ENCODE results near the gene PIM3.

Gene PIM3

DNA sequence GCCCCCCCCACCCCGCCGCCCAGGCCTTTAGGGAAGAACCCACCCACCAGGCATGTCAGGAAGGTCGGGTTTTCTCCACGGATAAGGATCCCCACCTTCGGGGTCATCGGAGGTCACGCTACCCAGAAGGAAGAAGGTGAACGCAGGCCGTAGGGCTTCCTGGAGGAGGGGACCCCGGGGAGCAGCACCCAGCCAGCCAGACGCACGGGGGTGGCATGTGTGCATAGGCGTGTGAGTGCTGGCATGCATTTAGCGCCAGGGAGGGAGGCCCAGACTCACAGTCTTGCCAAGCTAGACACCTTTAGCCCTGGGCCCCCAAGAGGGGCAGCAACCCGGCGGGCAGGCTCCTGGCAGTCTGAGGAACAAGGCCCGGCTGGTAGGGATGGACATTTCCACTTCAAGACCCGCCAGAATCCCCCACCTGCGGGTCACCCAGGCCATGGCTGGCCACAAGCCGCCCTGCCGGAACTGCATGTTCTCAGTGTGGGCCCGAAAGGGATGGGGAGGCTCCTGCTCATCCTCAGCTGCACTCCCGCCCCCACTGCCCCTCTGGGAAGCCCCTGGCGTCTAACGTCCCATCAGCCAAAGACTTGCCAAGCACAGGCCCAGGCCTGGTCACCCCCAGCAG is 16.7 kb upstream of the PIM3 start:
- no peak for DNase-seq (ENCODE audit: low spot score)

GRCh38 chr22:49944399-49944891 is 16.1 kb upstream of the PIM3 start:
- DNase-seq (ENCODE audit: low spot score), result no peak

DNA sequence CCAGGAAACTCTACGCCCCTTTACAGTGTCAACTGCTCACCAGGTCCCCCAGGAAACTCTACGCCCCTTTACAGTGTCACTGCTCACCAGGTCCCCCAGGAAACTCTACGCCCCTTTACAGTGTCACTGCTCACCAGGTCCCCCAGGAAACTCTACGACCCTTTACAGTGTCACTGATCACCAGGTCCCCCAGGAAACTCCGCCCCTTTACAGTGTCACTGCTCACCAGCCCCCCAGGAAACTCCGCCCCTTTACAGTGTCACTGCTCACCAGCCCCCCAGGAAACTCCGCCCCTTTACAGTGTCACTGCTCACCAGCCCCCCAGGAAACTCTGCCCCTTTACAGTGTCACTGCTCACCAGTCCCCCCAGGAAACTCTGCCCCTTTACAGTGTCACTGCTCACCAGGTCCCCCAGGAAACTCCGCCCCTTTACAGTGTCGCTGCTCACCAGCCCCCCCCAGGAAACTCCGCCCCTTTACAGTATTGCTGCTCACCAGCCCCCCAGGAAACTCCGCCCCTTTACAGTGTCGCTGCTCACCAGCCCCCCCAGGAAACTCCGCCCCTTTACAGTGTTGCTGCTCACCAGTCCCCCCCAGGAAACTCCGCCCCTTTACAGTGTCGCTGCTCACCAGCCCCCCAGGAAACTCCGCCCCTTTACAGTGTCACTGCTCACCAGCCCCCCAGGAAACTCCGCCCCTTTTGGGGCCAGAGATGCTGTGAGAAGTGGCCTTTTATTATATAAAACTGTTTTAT is 15.4 kb upstream of the PIM3 start:
- peak; percentile 48 for DNase-seq (ENCODE audit: low spot score)

DNA sequence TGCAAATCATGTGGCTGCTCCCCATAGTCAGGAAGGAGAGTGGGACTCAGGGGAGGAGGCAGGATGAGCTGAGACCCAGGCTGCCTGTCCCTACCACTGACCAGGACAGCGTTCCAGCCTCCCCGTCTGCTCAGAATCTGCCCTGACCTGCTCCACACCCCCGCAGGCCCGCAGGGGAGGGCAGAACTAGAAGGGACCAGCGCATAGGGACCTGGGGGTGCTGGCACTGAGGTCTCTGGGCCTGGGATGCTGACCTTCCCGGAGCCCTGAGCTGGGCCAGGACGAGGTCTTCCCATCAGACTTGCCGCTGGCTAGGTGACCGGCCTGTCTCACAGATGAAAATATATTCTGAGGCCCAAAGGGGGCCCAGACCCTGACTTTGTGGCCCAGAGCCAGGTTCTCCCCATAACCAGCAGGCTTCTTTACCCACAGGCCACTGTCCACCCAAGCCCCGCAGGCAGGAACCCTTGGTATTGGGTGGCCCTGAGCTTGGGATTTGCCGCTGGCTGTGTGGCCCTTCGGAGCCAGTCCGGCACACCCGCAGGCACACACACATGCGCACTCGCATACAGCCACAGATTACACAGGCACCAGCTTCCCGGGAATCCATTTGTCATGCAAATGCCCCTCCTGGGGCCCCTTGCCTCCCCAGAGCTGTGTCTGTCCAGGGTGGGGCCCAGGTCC is 13.8 kb upstream of the PIM3 start:
- DNase-seq (ENCODE audit: low spot score), result no peak

DNA sequence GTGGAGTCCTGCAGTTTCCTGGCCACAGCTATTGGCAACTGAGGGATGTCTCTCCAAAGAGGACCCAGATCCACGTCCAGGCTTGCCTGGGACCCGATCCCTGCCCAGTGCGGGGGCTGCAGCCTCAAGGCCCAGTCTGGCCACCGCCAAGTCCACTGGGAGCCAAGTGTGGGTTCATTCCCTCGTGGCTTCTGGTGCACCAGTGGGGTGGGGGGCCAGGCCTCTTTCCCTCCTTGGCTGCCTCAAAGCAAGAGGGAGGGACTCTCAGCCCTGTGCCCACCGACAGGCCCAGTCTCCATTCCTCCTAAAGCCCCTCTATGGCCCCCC is 13.3 kb upstream of the PIM3 start:
- no peak for DNase-seq (ENCODE audit: low spot score)

- no peak for DNase-seq (ENCODE audit: low spot score)
Observed at GRCh38 chr22:49948116-49948957, 12.2 kb upstream of the PIM3 start.

DNA sequence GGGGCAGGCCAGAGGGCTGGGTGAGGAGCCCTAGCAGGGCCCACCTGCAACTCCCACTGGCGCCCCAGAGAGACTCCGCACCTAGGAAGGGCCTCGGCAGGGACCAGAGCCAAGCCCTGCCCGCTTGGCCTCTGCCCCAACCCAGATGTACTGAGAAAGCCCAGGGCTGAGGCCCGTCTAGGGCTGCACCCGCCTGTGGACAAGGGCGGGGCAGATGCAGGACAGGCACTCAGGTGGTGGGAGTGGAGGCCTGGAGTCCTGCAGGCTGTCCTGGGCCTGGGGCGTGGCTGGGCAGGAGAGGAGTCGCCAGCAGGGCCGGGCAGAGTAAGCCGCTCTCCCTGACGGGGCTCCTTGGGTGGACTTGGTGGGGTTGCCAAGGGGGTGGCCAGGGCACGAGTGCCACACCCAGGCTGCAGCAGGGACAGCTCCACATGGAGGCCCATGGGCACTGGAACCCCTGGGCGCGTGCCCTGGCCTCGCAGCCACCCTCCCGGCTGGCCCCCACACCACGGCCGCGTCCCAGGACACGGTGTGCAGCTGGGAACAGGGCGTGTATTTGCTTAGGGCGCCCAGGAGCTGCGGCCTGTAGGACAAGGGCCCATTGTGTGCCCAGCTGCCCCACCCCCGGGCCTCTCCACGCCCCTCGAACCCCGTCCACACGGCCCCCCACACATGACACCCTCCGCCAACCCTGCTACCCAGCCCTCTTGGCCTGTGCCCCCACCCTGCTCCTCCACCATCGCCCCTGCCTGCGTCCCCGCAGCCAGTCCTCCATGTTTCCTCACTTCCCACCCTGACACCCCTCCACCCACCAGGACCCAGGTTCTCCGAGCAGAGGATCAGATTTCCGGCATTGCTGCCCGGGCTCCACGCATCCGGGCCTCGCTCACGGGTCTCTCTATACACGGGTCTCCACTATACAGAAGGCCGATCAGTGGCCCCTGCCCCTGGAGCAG is 11.3 kb upstream of the PIM3 start:
- no peak for DNase-seq (ENCODE audit: low spot score)

DNA sequence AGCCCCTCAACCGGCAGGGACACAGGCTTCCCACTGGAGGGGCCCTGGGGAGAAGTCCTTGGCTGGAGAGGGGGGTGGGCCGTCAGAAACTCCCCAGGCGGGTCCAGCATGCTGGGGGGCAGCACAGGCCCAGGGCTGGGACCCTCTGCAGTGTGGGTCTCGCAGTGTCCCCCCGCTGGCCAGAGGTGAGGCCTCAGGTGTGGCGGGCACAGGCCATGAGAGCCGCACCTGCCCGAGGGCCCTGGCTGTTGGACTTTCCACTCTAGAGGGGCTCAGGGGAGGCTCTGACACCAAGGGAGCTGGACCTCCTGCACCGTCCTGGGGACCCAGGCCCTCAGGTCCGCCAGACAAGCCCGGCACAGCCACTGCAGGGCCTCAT is 10.7 kb upstream of the PIM3 start:
- no peak for DNase-seq (ENCODE audit: low spot score)

- DNase-seq (ENCODE audit: low spot score), result no peak
Observed at GRCh38 chr22:49950396-49950994, 10.1 kb upstream of the PIM3 start.

GRCh38 chr22:49951000-49951677 is 9.4 kb upstream of the PIM3 start:
- DNase-seq (ENCODE audit: low spot score), result no peak

GRCh38 chr22:49951678-49951985 is 8.9 kb upstream of the PIM3 start:
- no peak for DNase-seq (ENCODE audit: low spot score)

- no peak for DNase-seq (ENCODE audit: low spot score)
Observed at GRCh38 chr22:49951986-49952896, 8.3 kb upstream of the PIM3 start.

- no peak for DNase-seq (ENCODE audit: low spot score)
Observed at GRCh38 chr22:49953027-49953679, 7.4 kb upstream of the PIM3 start.

- no peak for DNase-seq (ENCODE audit: low spot score)
Observed at GRCh38 chr22:49953680-49954344, 6.8 kb upstream of the PIM3 start.

- no peak for DNase-seq (ENCODE audit: low spot score)
Observed at GRCh38 chr22:49954354-49954753, 6.2 kb upstream of the PIM3 start.

- no peak for DNase-seq (ENCODE audit: low spot score)
Observed at GRCh38 chr22:49954991-49955580, 5.5 kb upstream of the PIM3 start.

DNA sequence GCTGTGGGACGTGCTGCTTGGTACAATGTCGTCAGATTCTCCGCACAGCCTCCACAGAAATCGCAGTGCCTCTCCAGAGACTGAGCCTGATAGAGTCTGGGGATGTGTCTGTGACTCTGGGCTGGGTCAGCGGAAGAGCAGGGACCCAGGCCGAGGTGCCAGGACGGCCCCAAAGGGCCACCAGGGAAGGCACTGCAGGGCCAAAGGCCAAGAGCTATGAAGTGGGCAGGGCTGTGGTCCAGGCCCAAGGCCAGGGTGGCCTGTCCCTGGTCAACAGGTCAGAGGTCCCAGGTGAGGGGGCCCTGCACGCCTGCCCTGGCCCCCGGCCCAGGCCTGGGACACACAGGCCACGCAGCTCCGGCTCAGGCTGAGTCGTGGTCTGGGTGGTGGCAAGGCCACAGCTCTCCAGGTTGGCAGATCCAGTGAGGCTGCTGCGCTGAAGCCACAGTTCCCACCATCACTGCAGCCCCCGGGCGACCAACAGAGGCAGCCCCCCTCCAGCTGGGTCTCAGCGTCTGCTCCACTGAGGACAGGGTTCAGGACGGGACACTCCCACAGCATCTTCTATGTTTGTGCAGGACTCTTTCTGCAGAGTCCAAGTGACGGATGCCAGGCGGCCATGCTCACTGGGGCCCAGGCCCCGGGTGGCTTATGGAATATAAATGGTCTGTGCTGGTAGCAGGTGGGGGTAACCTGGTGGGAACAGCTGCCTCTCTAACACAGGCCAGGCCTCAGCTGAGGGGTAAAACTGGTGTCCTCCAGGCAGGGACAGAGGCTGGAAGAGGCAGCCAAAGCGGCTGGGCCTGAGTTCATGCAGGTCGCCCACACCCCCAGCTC is 4.8 kb upstream of the PIM3 start:
- no peak for DNase-seq (ENCODE audit: low spot score)
